22Rv1 (cell line): ENCODE data around the gene BCL6.

ENCODE experiments used
- CTCF ChIP-seq: fragments of 450-650 bp; IDR thresholded peaks from 2 replicates; pipeline ENCODE4 v1.5.1; 2017; ENCODE audit warnings: mild to moderate bottlenecking
- ZFX ChIP-seq: fragments of 450-650 bp; IDR thresholded peaks from 2 replicates; pipeline ENCODE4 v1.6.1; 2017; ENCODE audit warnings: antibody characterized with exemption, borderline replicate concordance

- TF ChIP-seq CTCF (no peak), ZFX (no peak)
Observed at GRCh38 chr3:187721055-187721454, 24.2 kb downstream of the BCL6 start.
